GM18517 (cell line): ENCODE results near the gene KIF26B.

Source experiments
- ATAC-seq: cut with Tn5 transposase; IDR thresholded peaks from one replicate; pipeline ENCODE4 v1.9.1; 2021; ENCODE audit warnings: mild to moderate bottlenecking, moderate library complexity; ENCODE audit not compliant: unreplicated experiment

KIF26B gene

DNA sequence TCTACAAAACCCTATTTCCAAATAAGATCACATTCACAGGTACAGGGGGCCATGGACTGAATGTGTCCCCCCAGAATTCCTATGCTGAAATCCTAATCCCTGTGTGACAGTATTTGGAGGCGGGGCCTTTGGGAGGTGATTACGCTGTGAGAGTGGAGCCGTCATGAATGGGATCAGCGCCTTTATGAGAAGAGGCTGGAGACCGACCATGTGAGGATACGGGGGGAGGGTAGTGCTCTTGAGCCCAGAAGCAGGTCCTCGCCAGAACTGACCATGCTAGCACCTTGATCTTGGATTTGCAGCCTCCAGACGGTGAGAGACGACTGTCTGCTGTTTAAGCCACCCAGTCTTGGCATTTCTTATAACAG lies 23.8 kb upstream of the KIF26B start:
- no peak for ATAC-seq

DNA sequence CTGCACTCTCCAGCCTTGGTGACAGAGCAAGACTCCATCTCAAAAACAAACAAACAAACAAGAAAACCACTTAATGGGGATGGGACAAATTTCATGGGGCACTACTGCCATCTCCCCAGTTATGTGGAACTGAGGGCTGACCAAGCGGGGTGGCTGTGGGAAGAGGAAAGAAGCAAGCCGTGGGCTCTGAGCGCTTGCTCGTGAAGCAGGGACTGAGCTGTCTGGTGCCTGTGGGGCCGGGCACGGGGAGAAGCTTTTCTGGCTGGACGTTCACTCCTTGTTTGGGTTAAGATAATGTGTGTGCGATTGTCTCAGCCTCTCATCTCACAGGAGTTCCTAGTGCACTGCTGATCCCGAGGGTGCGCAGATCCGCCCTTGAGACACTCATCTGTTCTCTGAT lies 22.0 kb upstream of the KIF26B start:
- no peak for ATAC-seq

DNA sequence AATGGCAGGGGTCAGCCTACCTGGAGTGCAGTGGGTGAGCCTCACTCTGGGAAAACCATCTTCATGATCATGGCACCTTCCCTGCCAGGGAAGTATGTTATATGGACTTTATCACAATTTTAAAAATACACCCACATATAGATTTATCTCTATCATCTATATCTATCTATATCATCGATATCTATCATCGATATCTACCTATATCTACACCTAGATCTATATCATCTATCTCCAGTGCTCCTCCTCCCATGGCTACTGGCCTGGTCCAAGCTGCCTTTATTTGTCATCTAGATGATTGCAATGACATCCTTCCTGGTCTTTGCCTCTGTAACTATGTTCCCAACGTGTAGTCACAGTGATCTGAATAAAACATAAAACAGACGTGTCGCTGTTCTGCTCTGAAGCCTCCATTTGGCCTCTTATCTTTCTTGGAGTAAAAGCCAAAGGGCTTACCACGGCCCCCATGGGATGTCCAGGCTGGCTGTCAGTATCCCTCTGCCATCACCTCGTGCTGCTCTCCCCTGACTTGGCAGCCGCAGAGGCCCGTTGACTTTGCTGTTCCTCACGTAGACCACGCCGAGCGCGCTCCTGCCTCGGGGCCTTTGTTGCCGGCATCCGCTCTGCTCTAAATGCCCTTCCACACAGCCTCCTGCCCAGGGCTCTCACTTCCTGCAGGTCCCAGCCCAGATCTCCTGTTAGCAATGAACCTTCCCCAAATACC lies 20.6 kb upstream of the KIF26B start:
- no peak for ATAC-seq

DNA sequence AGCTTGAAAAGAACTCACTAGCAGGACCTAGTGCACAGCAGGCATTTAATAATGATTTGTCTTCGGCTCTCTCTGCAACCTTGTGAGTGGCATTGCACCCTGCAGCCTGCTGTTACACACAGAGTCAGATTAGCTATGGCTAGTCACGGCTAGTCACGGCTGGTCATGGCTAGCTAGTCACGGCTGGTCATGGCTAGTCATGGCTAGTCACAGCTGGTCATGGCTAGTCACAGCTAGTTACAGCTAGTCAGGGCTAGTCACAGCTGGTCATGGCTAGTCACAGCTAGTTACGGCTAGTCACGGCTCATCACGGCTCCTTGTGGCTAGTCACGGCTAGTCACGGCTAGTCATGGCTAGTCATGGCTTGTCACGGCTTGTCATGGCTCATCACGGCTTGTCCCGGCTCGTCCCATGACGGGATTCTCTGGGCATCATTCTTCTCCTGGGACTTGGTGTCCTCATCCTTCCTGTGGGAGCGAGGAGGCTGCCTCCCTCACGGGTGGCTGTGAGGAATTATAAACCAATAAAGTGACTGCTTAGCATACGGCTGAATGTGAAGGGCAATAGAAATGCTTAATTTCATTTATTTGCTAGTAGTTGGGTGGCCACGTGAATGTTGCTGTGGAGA lies 12.5 kb upstream of the KIF26B start:
- ATAC-seq: no peak

DNA sequence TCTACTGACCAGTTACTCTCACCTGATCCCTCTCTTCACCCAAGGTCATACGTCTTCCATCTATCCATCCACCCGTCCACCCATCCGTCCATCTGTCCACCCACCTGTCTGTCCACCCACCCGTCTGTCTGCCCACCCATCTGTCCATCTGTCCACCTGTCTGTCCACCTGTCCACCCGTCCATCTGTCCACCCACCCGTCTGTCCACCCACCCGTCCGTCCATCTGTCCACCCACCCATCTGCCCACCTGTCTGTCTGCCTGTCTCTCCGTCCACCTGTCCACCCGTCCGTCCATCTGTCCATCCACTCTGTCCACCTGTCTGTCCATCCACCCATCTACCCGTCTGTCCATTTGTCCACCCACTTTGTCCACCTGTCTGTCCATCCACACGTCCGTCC lies 11.8 kb upstream of the KIF26B start:
- no peak for ATAC-seq

DNA sequence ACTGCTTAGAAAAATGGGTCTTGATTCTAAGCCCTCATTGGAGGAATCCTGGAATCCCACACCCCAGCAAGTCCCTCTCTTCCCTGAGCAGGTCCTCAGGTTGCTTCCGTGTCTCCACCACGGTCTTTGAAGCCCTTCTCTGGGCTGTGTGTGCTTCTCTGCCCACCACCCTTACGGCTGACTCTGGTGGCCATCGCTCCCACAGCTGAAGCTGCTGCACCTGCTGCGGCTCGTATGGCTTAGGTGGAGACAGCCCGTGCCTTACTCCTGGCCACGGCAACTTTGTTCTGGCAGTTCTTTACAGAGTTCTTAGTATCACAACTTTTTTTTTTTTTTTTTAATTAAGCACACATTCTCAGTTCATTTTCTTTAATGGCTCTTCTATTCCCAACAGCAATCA lies 10.9 kb upstream of the KIF26B start:
- no peak for ATAC-seq

DNA sequence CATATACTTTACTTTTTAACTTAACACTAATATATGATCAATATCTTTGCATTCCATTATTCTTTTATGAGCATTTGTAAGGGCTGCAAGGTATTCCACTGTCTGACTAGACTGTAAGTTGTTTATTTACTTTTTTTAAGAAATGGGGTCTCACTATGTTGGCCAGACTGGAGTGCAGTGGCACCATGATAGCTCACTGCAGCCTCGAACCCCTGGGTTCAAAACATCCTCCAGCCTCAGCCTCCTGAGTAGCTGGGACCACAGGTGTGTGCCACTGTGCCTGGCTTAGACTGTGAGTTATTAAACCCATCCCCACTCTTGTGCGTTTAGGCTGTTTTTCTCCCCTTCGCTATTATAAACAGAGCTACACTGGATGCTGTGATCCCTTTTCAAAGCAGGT lies 6.7 kb upstream of the KIF26B start:
- ATAC-seq: no peak

DNA sequence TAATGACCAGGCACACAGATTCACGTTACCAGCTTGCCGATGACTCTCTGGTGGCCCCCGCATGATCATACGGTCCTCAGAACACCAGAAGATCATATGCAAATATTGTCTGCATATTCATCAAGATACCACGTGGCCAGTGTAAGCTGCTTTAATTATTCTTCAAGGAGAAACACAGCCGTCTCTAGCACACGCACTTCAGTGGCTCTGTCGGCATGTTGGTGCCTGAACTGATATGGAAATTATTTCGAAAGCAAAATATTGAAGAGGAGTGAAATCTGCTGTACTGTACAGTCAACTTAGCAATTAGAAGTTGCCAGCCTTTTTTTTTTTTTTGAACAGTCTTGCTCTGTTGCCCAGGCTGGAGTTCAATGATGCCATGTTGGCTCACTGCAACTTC lies 5.9 kb upstream of the KIF26B start:
- ATAC-seq: no peak

DNA sequence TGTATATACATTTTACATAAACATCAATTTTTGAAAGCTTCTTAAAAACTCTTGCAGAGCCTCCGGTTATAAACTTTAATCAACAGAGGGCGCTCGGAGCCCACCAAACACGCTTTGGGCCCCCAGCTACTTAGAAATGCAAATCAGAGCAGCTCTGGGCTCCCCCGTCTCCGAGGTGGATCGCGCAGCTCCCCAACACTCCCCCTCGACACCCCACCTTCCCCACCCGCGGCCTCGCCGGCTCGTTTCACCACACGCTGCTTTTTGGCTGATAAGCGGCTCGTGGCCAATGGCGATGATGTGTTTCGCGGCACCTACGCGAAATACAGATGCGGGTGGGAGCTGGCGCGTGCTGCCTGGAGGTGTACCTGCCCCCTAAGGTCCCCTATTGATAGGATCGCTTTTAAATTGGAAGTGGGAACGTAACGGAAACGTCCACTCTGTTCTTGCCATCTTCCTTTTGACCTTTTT lies 1.7 kb upstream of the KIF26B start:
- no peak for ATAC-seq

DNA sequence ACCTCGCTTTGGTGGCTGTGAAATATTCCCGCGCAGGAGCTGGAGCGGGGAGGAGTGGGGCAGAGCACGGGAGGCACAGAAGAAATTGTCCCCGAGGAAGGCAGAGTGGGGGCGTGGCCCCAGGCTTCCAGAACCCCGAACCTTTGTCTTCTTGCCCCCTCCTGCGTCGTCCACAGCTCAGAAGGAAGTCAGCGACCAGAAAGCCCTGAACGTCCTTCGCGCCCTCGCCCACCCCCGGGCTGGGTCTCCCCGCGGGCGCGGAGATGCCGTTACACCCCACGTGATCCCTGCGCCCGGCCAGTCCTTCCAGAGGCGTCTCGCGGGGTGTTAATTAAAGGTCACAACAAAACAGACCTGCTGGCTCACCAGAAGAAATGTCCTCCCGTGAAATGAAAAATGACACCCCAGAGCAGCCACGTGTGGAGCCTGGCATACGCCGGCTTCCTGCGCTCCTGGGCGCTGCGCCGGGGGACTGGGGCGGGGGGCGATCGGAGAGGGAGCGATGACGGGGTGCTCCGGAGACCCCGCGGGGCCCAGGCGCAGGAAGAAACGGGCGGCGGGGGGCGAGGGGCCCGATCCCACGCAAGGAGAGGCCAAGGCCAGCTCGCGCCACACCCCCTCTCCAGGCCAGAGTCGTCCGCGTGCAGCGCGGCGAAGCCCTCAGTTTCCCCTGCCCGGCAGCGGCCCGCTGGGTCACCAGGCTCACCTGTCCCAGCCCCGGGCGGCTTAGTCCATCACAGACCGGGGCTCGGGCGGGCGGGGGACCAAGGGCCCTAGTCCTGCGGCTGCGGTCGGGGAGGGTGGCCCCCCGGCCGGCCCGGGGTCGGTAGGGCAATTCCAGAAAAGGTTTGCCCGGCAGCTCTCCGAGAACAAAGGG lies 995 bp upstream of the KIF26B start:
- ATAC-seq: no peak

DNA sequence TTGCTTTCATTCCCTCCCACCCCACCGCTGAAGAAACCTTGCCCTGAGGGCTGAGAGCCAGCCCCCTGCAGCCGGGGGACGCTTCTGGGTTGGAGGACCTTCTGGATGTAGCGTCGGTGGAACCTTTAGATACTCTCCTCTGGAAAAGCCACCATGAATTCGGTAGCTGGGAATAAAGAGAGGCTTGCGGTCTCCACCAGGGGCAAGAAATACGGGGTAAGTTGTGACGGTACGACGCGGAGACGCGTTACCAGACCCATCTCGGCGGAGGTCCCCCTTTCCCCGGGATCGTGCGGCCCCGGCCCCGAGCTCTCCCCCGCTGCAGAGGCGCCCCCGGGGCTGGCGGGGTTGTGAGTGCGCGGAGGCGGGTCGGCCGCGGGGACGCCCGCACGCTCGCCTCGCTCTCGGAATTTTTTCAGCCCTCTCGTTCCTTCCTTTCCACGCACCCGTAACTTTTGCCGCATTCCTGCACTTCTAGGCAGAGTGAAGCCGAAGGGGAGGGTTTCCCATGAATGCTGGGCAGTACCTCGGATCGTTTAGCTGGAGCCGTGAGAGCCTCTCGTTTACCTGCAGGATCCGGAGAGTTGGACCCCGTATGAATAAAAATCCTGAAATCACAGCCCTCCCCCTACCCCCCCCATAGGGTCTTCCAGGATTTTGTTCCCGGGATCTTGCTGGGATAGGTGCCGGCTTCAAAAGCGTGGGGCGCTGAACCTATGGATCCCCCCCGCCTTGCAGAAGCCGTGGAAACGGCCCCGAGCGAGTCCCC lies 671 bp downstream of the KIF26B start:
- no peak for ATAC-seq

DNA sequence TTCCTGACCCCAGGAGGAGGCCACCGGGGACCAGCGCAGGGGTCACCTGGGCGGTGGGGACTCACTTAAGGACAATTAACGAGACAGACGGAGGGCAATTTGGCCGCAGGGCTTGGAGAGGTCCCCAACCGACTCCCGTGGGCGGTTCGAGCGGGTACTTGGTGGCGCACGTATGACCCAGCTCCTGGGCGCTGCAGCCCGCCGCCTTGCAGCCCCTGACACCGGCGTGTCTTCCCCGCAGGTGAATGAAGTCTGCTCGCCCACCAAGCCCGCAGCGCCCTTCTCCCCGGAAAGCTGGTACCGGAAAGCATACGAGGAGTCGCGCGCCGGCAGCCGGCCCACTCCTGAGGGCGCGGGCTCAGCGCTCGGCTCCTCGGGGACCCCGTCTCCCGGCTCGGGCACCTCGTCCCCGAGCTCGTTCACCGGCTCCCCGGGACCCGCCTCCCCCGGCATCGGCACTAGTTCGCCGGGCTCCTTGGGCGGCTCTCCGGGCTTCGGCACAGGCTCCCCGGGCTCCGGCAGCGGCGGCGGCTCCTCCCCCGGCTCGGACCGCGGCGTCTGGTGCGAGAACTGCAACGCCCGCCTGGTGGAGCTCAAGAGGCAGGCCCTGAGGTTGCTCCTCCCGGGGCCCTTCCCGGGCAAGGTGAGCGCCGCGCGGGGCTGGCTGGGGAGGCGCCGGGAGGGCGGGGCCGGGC lies 1.4 kb downstream of the KIF26B start:
- ATAC-seq: peak; percentile 82

DNA sequence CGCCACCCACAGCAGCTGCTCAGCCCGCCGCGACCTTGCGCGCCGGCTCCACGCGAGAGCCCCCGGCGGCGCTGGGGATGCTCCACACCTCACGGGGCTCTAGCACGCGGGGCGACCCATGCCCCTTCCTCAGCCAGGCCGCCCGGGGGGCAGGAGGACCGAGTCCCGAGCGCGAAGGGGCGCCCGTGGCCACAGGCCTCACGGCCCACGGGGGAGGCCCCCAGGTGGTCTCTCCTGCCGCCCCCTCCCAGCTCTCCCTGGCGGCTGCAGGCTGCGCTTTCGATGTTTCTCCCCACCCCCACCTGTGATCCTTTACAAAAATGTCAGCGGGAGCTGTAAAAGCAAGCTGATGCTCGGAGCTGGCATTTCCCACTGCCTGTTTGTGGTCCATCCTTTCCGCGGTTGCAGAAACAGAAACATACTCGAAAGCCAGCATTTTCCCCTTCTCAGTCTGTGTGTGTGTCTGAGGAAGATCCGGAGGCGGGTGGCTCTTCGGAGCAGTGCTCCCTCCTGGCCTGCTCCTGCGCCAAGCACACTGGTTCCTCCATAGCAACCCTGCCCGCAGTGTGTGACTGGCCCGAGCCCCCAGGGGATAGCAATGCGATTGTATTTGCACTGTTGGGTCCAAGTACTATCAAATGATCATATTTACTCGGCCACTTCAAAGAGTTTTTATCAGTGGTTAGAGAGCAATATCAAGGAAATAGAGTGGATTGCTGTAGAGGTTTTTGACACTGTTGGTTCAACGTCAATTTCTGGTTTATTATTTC lies 2.1 kb downstream of the KIF26B start:
- ATAC-seq: no peak

DNA sequence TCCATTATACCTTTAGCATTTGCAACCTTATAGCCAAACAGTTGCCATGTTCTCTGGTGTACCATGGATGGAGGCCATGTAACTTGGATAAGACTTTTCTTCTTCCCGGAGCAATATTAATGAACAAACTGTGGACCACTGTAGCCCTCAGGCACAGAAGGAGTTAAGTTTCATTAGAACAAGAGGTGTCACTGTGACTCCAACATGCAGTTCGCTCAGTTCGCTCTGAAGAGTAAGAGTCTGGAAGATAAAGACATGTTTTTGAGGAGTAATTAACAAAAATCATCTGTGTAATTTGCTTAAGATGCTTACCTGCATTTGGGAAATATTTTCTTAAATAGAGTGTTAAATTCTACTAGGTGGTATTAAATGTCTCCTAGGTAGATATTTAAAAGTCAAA lies 4.1 kb downstream of the KIF26B start:
- no peak for ATAC-seq

DNA sequence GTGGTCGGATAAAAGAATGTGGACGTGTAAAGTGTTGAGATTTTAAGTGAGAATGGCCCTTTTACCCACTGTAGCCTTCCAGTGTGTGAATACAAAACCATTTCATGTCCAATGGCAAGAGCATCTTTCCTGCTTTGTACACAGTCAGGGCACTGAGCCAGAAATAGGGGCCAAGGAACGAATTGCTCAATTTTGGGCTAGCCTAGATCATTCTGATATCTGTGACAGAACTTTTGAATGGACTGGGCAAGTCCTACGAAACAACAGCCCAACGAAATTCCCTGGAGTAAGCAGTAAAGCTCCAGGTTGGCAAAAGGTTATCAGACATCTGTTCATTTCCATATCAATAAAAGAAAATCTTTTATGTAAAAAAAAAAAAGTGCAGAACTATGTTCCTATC lies 5.5 kb downstream of the KIF26B start:
- no peak for ATAC-seq

DNA sequence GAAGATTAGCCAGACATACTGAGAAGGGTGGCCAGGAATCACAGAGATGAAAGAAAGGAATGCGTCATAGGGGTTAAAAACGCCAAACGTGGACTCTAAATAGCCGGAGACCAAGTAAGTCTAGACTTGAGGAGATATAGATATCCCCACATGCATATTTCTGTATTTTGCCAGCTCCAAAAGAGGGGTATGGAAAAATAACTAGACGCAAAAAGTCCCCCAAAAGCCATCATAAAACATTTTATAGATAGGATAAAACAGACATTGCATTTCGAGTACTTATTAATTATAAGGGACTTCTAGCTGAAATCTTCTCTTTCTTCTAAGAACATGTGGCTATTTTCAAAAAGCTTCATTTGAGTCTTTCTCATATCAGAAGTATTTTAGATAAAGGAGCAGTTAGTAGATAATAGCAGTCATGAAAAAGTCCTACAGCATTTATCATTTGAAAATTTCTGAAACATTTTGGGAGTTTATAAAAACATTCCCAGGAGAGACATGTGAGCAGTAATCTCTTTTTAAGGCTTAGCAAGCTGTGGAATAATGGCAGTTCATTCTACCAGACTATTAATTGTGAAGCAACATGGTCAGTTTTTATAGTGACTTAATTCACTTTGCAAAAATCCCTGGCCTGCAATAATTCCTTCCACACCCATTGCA lies 6.1 kb downstream of the KIF26B start:
- no peak for ATAC-seq

DNA sequence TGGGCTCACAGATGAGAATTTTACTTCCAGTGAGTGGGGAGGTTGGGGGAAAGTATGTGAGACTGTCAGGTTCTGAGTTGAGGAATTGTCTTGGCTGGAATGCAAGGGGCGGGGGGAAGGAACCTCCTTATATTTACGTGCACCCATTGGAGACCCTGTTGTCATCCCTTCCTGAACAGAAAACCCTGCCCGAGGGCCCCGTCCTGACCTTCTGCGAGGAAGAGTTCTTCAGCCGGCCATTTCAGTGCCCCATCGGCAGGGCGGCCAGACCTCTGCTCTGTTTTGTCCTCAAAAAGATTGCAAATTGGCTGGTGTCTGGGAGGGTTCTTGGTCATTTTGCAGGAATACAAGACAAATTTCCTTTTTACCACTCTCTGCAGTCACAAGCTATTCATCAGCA lies 7.1 kb downstream of the KIF26B start:
- no peak for ATAC-seq

DNA sequence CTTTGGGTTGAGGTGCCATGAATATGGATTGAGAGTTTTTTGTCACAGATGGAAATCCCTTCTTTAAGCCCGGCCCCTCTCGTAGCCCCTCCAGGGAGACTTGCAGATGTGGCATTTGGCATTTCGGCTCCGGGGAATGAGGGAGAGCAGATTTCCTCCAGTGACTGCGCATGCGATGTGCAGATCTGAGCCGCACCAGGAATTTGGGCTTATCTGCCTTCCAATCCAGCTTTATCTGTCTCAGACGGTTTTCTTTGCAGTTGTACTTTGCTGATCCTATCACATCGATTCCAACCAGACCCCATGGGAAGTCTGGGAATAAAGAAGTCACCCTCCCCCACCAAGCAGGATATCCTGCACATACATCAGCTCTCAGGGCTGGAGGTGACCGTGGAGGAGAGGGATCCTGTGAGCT lies 11.7 kb downstream of the KIF26B start:
- no peak for ATAC-seq

DNA sequence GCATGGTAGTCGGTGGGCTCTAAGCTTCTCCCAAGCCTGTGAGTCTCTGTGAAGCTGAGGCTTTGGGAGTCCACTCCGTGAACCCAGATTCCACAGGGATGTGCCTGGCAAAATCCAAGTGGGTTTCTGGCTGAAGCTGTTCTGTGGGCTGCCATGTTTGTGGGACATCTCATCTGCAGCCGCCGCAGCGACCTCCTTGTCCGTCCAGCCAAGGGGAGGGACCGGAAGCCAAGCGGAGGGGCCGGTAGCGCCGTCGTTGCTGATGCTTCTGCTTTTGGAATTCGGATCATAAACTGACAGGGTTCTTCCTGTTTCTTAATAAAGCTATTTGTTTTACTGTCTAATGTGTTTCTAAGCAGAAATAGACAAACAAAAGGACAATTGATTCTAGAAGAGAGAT lies 13.3 kb downstream of the KIF26B start:
- no peak for ATAC-seq
